Fibroblast of lung (primary cell): ENCODE measurements around the gene AATK. TPM values are rescaled to one million over a fixed set of nuclear protein-coding genes. Genes with fewer than 3 reads are reported as not detected.

Experiments used
- DNase-seq, 2 donors: peaks; one replicate each; pipeline versions ENCODE4 v3.0.0 to v3.0.0-alpha.2; 2010; ENCODE audit warnings: low read depth in 2 of 2
- H2AFZ ChIP-seq: 2 replicates; pipeline ENCODE4 v1.5.1; 2012; ENCODE audit warnings: low read length, control low read depth, inconsistent platforms
- H3K27ac ChIP-seq: 2 replicates; pipeline ENCODE4 v1.5.1; 2011; ENCODE audit warnings: low read length, control low read depth; ENCODE audit not compliant: insufficient read depth
- H3K27me3 ChIP-seq: 2 replicates; pipeline ENCODE4 v1.5.1; 2011; ENCODE audit warnings: mild to moderate bottlenecking, low read length; ENCODE audit not compliant: control insufficient read depth, insufficient read depth
- H3K36me3 ChIP-seq: 2 replicates; pipeline ENCODE4 v1.5.1; 2011; ENCODE audit warnings: low read length; ENCODE audit not compliant: control insufficient read depth, insufficient read depth
- H3K4me1 ChIP-seq: 2 replicates; pipeline ENCODE4 v1.5.1; 2011; ENCODE audit warnings: low read length; ENCODE audit not compliant: control insufficient read depth, insufficient read depth; ENCODE audit errors: extremely low read depth
- H3K4me2 ChIP-seq: 2 replicates; pipeline ENCODE4 v1.5.1; 2011; ENCODE audit warnings: low read length, control low read depth; ENCODE audit not compliant: insufficient read depth; ENCODE audit errors: extremely low read depth
- H3K4me3 ChIP-seq, 4 experiments: fragments of 200-600 bp in 1 of 4; sonication (generic) in 1 of 4; replicated peaks in 1 of 4; 2 replicates each; pipeline ENCODE4 v1.5.1; 2011 to 2016; ENCODE audit warnings: low read length in 4 of 4, low read depth in 3 of 4, mild to moderate bottlenecking in 3 of 4, control low read depth in 2 of 4, inconsistent platforms in 1 of 4, mixed read lengths in 1 of 4; ENCODE audit not compliant: insufficient read depth in 1 of 4; ENCODE audit errors: control extremely low read depth in 1 of 4
- H3K79me2 ChIP-seq: 2 replicates; pipeline ENCODE4 v1.5.1; 2012; ENCODE audit warnings: mild to moderate bottlenecking, low read length, inconsistent platforms; ENCODE audit not compliant: control insufficient read depth, insufficient read depth
- H3K9ac ChIP-seq: 2 replicates; pipeline ENCODE4 v1.5.1; 2011; ENCODE audit warnings: mild to moderate bottlenecking, low read length, control low read depth; ENCODE audit not compliant: insufficient read depth
- H3K9me3 ChIP-seq: 2 replicates; pipeline ENCODE4 v1.5.1; 2012; ENCODE audit warnings: low read depth, low read length; ENCODE audit not compliant: control insufficient read depth, insufficient read depth
- H4K20me1 ChIP-seq: 2 replicates; pipeline ENCODE4 v1.5.1; 2011; ENCODE audit warnings: low read length; ENCODE audit not compliant: control insufficient read depth, insufficient read depth; ENCODE audit errors: extremely low read depth
- EZH2 ChIP-seq: IDR thresholded peaks from 2 replicates; pipeline ENCODE4 v1.5.1; 2012; ENCODE audit warnings: low read length, control low read depth, mild to moderate bottlenecking; ENCODE audit errors: missing control alignments
- polyA plus RNA-seq, 2 donors: library from polyadenylated mRNA; depleted of rRNA in 1 of 2; stranded (reverse) in 1 of 2; unstranded in 1 of 2; fragments of >200 nt; gene quantifications; 2 replicates each; pipeline ENCODE4 v1.2.1, GENCODE V29; 2011 to 2012; ENCODE audit warnings: missing spikeins in 1 of 2
- total RNA-seq: library from RNA; depleted of rRNA; stranded (reverse); fragments of >200 nt; gene quantifications from 2 replicates; pipeline ENCODE4 v1.2.1, GENCODE V29; 2014
- TF ChIP-seq, protein P1 (sequence below), 2 donors: IDR thresholded peaks in 1 of 2; conservative IDR thresholded peaks in 1 of 2; 1 replicate in 1 of 2; 2 replicates in 1 of 2; pipeline ENCODE4 v1.5.1; 2011 to 2012; ENCODE audit warnings: low read length in 2 of 2, control low read depth in 1 of 2, inconsistent platforms in 1 of 2, low read depth in 1 of 2, mild to moderate bottlenecking in 1 of 2

Gene AATK
- total and polyA plus RNA-seq, 2 donors (not counting 1 experiment from before 2014, with no cell fraction given), result 0.16 to 0.50 TPM

DNA sequence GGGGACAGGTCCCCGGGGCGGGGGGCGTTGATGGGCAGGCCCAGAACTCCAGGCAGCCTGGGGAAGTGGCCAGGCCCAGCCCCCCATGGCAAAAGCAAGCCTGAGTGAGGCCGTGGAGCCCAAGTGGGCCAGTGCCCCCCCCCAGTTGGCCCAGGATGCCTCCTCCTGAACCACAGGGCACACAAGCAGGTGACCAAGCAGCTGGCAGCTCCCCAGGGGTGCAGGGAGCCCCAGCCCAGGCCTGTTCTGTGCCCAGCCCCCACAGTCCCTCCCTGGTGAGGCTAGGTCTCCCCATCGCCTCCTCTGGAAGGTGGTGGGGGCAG is 38.9 kb downstream of the AATK start:
- Histone ChIP-seq H3K79me2 (no peaks in the 10 kb centered on the region), H3K27me3 (no peaks in the 10 kb centered on the region), H3K4me3 (no peak overlapping the region), H3K4me1 (no peaks in the 10 kb centered on the region), H3K27ac (no peak overlapping the region), H2AFZ (no peak overlapping the region), H3K4me2 (no peak overlapping the region), H4K20me1 (no peaks in the 10 kb centered on the region), H3K9me3 (no peaks in the 10 kb centered on the region), H3K36me3 (no peaks in the 10 kb centered on the region), H3K9ac (no peak overlapping the region)
- DNase-seq, result no peak
- TF ChIP-seq EZH2, result no peak
- TF ChIP-seq, protein P1, sequence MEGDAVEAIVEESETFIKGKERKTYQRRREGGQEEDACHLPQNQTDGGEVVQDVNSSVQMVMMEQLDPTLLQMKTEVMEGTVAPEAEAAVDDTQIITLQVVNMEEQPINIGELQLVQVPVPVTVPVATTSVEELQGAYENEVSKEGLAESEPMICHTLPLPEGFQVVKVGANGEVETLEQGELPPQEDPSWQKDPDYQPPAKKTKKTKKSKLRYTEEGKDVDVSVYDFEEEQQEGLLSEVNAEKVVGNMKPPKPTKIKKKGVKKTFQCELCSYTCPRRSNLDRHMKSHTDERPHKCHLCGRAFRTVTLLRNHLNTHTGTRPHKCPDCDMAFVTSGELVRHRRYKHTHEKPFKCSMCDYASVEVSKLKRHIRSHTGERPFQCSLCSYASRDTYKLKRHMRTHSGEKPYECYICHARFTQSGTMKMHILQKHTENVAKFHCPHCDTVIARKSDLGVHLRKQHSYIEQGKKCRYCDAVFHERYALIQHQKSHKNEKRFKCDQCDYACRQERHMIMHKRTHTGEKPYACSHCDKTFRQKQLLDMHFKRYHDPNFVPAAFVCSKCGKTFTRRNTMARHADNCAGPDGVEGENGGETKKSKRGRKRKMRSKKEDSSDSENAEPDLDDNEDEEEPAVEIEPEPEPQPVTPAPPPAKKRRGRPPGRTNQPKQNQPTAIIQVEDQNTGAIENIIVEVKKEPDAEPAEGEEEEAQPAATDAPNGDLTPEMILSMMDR (conservative IDR thresholded peaks at IDR 0.05 in 1 of 2, IDR thresholded peaks at IDR 0.05 in 1 of 2; ENCODE audit: low read depth in 1 of 2, low read length in 2 of 2), result no peak

DNA sequence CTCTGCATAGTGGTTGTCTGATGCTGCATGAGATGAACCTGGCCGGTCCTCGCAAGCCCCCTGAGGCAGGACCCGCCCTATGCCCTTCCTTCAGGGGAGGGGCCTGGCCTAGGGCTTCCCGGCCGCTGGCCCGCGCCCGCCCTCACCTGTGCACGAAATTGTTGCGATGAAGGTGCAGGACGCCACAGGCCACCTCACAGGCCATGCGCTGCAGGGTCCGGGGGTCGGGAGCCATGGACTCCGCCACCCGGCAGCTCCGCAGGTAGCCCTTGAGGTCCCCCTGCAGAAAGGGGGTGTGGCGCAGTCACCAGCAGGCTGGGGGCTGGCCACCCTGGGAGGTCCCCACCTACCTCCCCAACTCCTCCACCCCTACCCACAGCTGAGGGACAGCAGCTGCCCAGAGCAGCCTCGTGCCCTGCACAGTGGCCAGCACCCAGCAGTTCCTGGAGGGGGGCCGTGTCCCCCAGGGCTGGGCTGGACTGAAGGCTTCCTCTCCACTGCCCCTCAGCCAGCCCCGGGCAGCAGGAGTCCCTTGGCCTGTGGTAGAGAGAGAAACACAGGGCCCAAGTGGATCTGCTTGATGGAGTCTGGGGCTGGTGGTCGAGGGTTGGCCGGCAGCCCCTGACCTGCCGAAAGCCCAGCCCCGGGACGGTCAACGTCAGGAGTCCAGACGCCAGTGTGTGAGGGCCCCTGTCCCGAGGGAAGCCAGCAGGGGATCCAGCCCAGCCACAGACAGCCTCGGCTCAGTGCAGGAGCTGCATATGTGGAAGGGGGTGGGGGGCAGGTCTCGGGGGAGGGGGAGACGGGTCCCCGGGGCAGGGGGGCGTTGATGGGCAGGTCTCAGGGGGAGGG is 39.5 kb downstream of the AATK start:
- H3K27ac ChIP-seq, result no peak overlapping the region
- H3K36me3 ChIP-seq, result no peaks in the 10 kb centered on the region
- H3K27me3 ChIP-seq, result no peaks in the 10 kb centered on the region
- no peak overlapping the region for H3K9ac ChIP-seq
- no peaks in the 10 kb centered on the region for H3K4me1 ChIP-seq
- no peak overlapping the region for H3K4me3 ChIP-seq
- H3K79me2 ChIP-seq, result no peaks in the 10 kb centered on the region
- no peaks in the 10 kb centered on the region for H3K9me3 ChIP-seq
- no peak overlapping the region for H3K4me2 ChIP-seq
- H4K20me1 ChIP-seq, result no peaks in the 10 kb centered on the region
- DNase-seq, result no peak
- TF ChIP-seq, protein P1 (conservative IDR thresholded peaks at IDR 0.05 in 1 of 2, IDR thresholded peaks at IDR 0.05 in 1 of 2; ENCODE audit: low read depth in 1 of 2, low read length in 2 of 2), result no peak
- no peak for TF ChIP-seq EZH2
- H2AFZ ChIP-seq, result no peak overlapping the region

DNA sequence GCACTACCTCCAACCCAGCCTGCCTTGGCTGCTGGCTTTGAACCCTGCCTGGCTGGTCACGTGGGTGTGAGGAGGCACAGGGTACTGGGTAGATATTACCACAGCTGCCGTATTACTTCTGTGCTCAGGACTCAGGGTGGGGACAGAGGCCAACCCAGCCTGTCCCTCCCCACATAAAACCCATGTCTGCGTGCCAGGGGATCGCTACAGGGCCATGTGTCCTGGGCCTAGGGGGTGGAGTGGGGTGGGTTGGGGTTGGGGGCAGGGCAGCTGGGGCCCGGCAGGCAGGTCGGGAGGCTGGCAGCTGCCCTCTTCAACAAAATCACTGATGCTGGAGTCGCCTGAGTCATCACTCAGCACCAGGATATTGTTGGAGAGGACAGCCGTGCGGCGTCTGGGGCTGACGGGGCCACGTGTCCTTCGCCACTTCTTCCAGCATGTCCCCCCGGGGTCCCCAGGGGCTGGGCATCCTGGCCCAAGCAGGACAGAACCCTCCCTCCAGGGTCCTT is 40.4 kb downstream of the AATK start:
- no peaks in the 10 kb centered on the region for H3K79me2 ChIP-seq
- H3K36me3 ChIP-seq, result no peaks in the 10 kb centered on the region
- TF ChIP-seq EZH2, result no peak
- TF ChIP-seq, protein P1 (conservative IDR thresholded peaks at IDR 0.05 in 1 of 2, IDR thresholded peaks at IDR 0.05 in 1 of 2; ENCODE audit: low read depth in 1 of 2, low read length in 2 of 2), result no peak
- no peak overlapping the region for H2AFZ ChIP-seq
- no peaks in the 10 kb centered on the region for H3K9me3 ChIP-seq
- no peaks in the 10 kb centered on the region for H3K27me3 ChIP-seq
- no peaks in the 10 kb centered on the region for H4K20me1 ChIP-seq
- H3K27ac ChIP-seq, result no peak overlapping the region
- no peak overlapping the region for H3K9ac ChIP-seq
- no peak overlapping the region for H3K4me3 ChIP-seq
- DNase-seq, result no peak
- H3K4me1 ChIP-seq, result no peaks in the 10 kb centered on the region
- no peak overlapping the region for H3K4me2 ChIP-seq
